Measurements from ENCODE around the gene RMDN2. TPM values are rescaled to one million over a fixed set of nuclear protein-coding genes. Genes with fewer than 3 reads are reported as not detected.

RMDN2 gene
- total RNA-seq, 1 donor from 2014 or later, result 5.1 TPM

GRCh38 chr2:37891846-37892435 lies 33.1 kb upstream of the RMDN2 start:
- H3K36me3 ChIP-seq (ENCODE audit: insufficient read depth, low read length), result no peaks in the 10 kb centered on the region
- no peak for DNase-seq (ENCODE audit: low read depth)
- Mint-ChIP-seq H3K27me3 (ENCODE audit: low read depth, unreplicated experiment) (peaks cover 4% of the 10 kb centered on the region), H3K4me3 (ENCODE audit: unreplicated experiment) (peak overlapping the region; percentile 3), H3K36me3 (ENCODE audit: low read depth, unreplicated experiment) (no peaks in the 10 kb centered on the region), H3K4me1 (ENCODE audit: low read depth, unreplicated experiment) (peaks cover 11% of the 10 kb centered on the region), H3K9me3 (ENCODE audit: unreplicated experiment) (peaks cover 3% of the 10 kb centered on the region), H3K27ac (ENCODE audit: unreplicated experiment) (peak overlapping the region; percentile 20)
- no peaks in the 10 kb centered on the region for H3K9me3 ChIP-seq (ENCODE audit: insufficient read depth, low read depth, low read length)
- no peak overlapping the region for H3K9ac ChIP-seq (ENCODE audit: low read length)
- H3K27ac ChIP-seq (ENCODE audit: low read depth, low read length), result no peak overlapping the region
- H3K4me3 ChIP-seq (ENCODE audit: insufficient read depth, low read depth, low read length), result no peak overlapping the region
- no peaks in the 10 kb centered on the region for H3K79me2 ChIP-seq (ENCODE audit: insufficient read depth, low read length)
- H4K20me1 ChIP-seq (ENCODE audit: insufficient read depth, low read length), result no peaks in the 10 kb centered on the region
- H3K4me2 ChIP-seq (ENCODE audit: low read length), result peak overlapping the region; percentile 21
- no peak overlapping the region for H2AFZ ChIP-seq (ENCODE audit: low read depth, low read length)
- no peaks in the 10 kb centered on the region for H3K27me3 ChIP-seq (ENCODE audit: insufficient read depth, low read length)
- TF ChIP-seq EZH2 (IDR thresholded peaks at IDR 0.05; ENCODE audit: insufficient read depth, low read length), result no peak
- TF ChIP-seq CTCF (IDR thresholded peaks at IDR 0.05; ENCODE audit: insufficient read depth, low read depth, low read length), result no peak
- FAIRE-seq, result no peak
- no peaks in the 10 kb centered on the region for H3K4me1 ChIP-seq (ENCODE audit: insufficient read depth, low read length)

DNA sequence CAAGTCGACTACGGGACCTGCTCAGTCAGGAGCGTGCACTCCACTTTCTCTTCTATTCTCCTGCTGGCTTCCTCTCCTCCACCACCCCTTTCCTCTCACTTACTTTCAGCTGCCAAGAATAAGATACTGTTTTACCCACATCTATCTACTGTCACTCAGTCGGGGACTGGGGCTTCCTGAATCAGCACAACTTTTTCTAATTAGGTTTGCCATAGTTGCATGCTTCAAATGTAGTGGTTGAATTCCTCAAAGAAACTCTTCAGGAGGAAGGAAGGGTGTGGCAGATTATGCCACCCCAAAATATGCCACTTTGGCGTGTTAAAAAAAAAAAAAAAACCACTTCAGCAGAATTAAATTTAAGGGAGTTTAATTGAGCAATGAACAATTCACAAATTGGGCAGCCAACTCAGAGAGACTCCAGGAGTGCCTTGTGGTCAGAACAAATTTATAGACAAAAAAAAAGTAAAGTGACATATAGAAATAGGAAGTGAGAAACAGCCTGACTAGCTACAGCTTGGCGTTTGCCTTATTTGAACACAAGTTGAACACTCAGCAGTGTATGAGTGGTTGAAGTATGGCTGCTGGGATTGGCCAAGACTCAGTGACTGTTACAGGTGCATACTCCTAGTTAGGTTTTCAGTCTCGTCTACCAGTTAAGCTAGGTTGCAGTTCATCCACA lies 32.5 kb upstream of the RMDN2 start:
- Mint-ChIP-seq H3K4me3 (ENCODE audit: unreplicated experiment) (peak overlapping the region; percentile 3), H3K36me3 (ENCODE audit: low read depth, unreplicated experiment) (no peaks in the 10 kb centered on the region), H3K9me3 (ENCODE audit: unreplicated experiment) (peaks cover 3% of the 10 kb centered on the region), H3K27me3 (ENCODE audit: low read depth, unreplicated experiment) (peaks cover 4% of the 10 kb centered on the region), H3K27ac (ENCODE audit: unreplicated experiment) (peak overlapping the region; percentile 20), H3K4me1 (ENCODE audit: low read depth, unreplicated experiment) (peaks cover 14% of the 10 kb centered on the region)
- Histone ChIP-seq H3K27me3 (ENCODE audit: insufficient read depth, low read length) (no peaks in the 10 kb centered on the region), H3K27ac (ENCODE audit: low read depth, low read length) (no peak overlapping the region), H3K9ac (ENCODE audit: low read length) (no peak overlapping the region), H3K4me1 (ENCODE audit: insufficient read depth, low read length) (no peaks in the 10 kb centered on the region), H3K9me3 (ENCODE audit: insufficient read depth, low read depth, low read length) (no peaks in the 10 kb centered on the region), H3K79me2 (ENCODE audit: insufficient read depth, low read length) (no peaks in the 10 kb centered on the region), H2AFZ (ENCODE audit: low read depth, low read length) (no peak overlapping the region), H3K36me3 (ENCODE audit: insufficient read depth, low read length) (no peaks in the 10 kb centered on the region), H3K4me2 (ENCODE audit: low read length) (peak overlapping the region; percentile 21), H4K20me1 (ENCODE audit: insufficient read depth, low read length) (no peaks in the 10 kb centered on the region), H3K4me3 (ENCODE audit: insufficient read depth, low read depth, low read length) (no peak overlapping the region)
- FAIRE-seq (no peak), DNase-seq (ENCODE audit: low read depth) (no peak)
- TF ChIP-seq CTCF (IDR thresholded peaks at IDR 0.05; ENCODE audit: insufficient read depth, low read depth, low read length) (no peak), EZH2 (IDR thresholded peaks at IDR 0.05; ENCODE audit: insufficient read depth, low read length) (no peak)

- Histone ChIP-seq H3K79me2 (ENCODE audit: insufficient read depth, low read length) (no peaks in the 10 kb centered on the region), H3K4me3 (ENCODE audit: insufficient read depth, low read depth, low read length) (no peak overlapping the region), H3K9ac (ENCODE audit: low read length) (no peak overlapping the region), H3K27me3 (ENCODE audit: insufficient read depth, low read length) (no peaks in the 10 kb centered on the region), H2AFZ (ENCODE audit: low read depth, low read length) (no peak overlapping the region), H3K4me1 (ENCODE audit: insufficient read depth, low read length) (no peaks in the 10 kb centered on the region), H3K27ac (ENCODE audit: low read depth, low read length) (no peak overlapping the region), H3K9me3 (ENCODE audit: insufficient read depth, low read depth, low read length) (no peaks in the 10 kb centered on the region), H3K36me3 (ENCODE audit: insufficient read depth, low read length) (no peaks in the 10 kb centered on the region), H4K20me1 (ENCODE audit: insufficient read depth, low read length) (no peaks in the 10 kb centered on the region), H3K4me2 (ENCODE audit: low read length) (no peak overlapping the region)
- Mint-ChIP-seq H3K4me3 (ENCODE audit: unreplicated experiment) (no peak overlapping the region), H3K27me3 (ENCODE audit: low read depth, unreplicated experiment) (no peaks in the 10 kb centered on the region), H3K4me1 (ENCODE audit: low read depth, unreplicated experiment) (peaks cover 16% of the 10 kb centered on the region), H3K27ac (ENCODE audit: unreplicated experiment) (peak overlapping the region; percentile 21), H3K9me3 (ENCODE audit: unreplicated experiment) (peaks cover 5% of the 10 kb centered on the region), H3K36me3 (ENCODE audit: low read depth, unreplicated experiment) (no peaks in the 10 kb centered on the region)
- no peak for FAIRE-seq
- TF ChIP-seq EZH2 (IDR thresholded peaks at IDR 0.05; ENCODE audit: insufficient read depth, low read length), result no peak
- TF ChIP-seq CTCF (IDR thresholded peaks at IDR 0.05; ENCODE audit: insufficient read depth, low read depth, low read length), result no peak
- DNase-seq (ENCODE audit: low read depth), result no peak
These were observed 31.8 kb upstream of the RMDN2 start for GRCh38 chr2:37893327-37893726.

Measured in astrocyte (in vitro differentiated cells and primary cell).